HG03558 (cell line): Measurements from ENCODE around the gene SPTB.

ENCODE experiments used
- ATAC-seq: cut with Tn5 transposase; IDR thresholded peaks from one replicate; pipeline ENCODE4 v1.9.1; 2021; ENCODE audit warnings: moderate number of reproducible peaks; ENCODE audit not compliant: unreplicated experiment; ENCODE audit errors: extremely low read depth

SPTB gene

GRCh38 chr14:64891173-64891838 lies 11.6 kb upstream of the SPTB start:
- ATAC-seq, result no peak

GRCh38 chr14:64889352-64889751 lies 9.6 kb upstream of the SPTB start:
- no peak for ATAC-seq

DNA sequence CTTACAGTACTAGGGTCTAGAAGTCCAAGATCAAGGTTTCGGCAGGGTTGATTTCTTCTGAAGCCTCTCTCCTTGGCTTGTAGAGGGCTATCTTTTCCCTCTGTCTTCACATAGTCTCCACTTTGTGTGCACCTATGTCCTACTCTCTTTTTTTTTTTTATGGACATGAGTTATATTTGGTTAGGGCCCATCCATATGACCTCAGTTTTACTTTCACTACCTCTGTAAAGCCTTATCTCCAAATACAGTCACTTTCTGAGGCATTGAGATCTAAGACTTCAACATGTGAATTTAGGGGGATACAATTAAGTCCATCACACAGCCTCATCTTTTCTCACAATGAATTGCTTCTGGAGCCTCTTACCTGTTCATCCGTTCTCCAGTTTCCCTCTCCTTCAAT lies 5.9 kb upstream of the SPTB start:
- no peak for ATAC-seq

DNA sequence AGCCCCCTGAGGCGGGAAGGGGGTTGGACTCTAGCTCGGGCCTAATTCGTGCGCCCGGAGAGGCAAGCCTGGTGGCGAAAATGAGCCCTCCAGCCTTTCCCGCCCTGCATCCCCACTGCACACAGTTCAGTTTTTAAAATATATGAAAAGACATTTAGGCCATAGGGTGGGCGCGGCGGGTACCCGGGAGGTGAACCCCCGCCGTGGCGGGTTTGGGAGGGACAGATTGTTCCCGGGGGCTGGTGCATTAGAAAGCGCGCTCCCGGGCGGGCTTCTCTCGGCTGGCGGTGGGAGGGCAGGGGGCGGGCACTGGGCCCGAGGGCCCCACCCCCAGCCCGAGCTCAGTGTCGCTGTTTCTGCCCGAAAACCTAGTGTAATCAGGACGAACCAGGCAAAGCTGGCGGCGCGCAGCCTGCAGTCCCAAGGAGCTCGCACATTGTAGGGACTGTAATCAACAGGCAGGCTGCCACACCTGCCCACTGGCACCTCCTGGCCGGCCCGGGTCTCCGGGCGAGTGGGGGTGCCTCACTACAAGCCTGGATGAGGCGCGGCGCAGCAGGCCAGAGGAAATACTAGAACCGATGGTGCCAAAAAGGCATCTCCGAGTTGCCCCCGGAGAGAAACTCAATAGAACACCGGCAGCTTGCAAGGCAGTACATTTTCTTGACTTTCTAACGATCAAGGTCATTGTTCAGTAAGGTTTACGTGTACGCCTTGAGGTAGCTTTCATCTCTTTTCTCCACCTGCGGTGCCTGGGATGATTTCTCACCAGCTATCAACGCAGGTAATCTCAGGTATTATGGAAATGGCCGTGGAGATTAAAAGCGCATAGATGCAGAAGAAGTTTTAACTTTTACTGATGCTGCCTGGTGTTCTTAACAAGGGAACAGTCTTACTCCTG lies 764 bp upstream of the SPTB start:
- no peak for ATAC-seq

GRCh38 chr14:64878837-64879634 lies 671 bp downstream of the SPTB start:
- no peak for ATAC-seq

GRCh38 chr14:64877846-64878245 lies 1.9 kb downstream of the SPTB start:
- no peak for ATAC-seq

DNA sequence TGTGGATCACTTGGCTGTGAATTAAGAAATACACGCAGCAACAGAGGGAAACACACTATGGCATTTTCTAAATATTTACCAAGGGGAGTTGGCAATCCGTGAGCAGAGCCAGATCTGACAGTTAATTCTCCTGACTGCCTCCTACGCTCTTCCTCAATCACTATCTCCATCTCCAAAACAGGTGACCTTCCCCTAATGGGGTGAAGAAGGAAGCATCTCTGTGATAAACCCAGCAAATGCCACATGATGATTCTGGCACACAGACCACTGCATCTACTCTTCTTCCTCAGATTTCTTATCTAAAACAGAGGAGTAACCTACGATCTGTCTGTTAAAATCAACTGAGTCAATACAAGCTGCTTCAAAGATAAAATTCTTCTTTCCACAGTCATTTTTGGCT lies 4.4 kb downstream of the SPTB start:
- ATAC-seq, result no peak

- ATAC-seq, result no peak
These were observed 6.0 kb downstream of the SPTB start for GRCh38 chr14:64873506-64874219.

DNA sequence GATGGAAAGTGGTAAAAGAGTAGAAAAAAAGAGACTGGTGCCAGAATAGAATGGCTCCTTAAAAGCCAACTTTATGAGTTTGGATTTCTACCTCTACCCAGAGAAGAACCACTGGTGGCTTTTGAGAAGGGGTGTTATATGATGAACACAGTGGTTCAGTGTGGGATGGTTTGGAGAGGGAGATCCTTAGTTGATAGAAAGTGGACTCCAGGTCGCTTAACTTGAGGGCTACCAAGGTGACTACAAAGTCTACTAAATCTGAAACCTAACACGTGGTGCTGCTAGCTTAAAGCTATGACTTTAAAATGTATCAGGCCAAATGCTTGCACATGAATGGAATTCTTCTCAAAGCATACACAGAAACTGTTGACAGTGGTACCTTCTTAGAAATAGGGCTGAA lies 8.4 kb downstream of the SPTB start:
- ATAC-seq, result no peak

- no peak for ATAC-seq
These were observed 9.5 kb downstream of the SPTB start for GRCh38 chr14:64870160-64870559.

GRCh38 chr14:64868841-64869240 lies 10.9 kb downstream of the SPTB start:
- no peak for ATAC-seq

- ATAC-seq, result no peak
These were observed 11.3 kb downstream of the SPTB start for GRCh38 chr14:64868379-64868778.

GRCh38 chr14:64867182-64867581 lies 12.5 kb downstream of the SPTB start:
- no peak for ATAC-seq

- no peak for ATAC-seq
These were observed 13.7 kb downstream of the SPTB start for GRCh38 chr14:64865992-64866391.

- no peak for ATAC-seq
These were observed 14.6 kb downstream of the SPTB start for GRCh38 chr14:64865109-64865508.

- ATAC-seq, result no peak
These were observed 15.4 kb downstream of the SPTB start for GRCh38 chr14:64864258-64864657.

GRCh38 chr14:64861916-64862315 lies 17.8 kb downstream of the SPTB start:
- ATAC-seq, result no peak

- no peak for ATAC-seq
These were observed 19.7 kb downstream of the SPTB start for GRCh38 chr14:64860039-64860438.

- ATAC-seq, result no peak
These were observed 21.5 kb downstream of the SPTB start for GRCh38 chr14:64857979-64858744.
